SK-N-SH treated with all-trans-retinoic acid at 6 μM for 48 hours (cell line): ENCODE results near the gene FBXO42.
A peak's percentile ranks its signal among the peaks of the same experiment; 100 is the strongest.

Experiments
- ATAC-seq: fragments of 200-7000 bp; cut with Tn5 transposase; 3 replicates; pipeline ENCODE4 v1.9.1; 2020; ENCODE audit warnings: mild to moderate bottlenecking, moderate library complexity
- BACH2 ChIP-seq: fragments of 250-450 bp; sonication (Bioruptor Pico); IDR thresholded peaks from 2 replicates; pipeline ENCODE4 v1.9.0; 2021; ENCODE audit warnings: mild to moderate bottlenecking, borderline replicate concordance
- CSRNP3 ChIP-seq: fragments of 250-450 bp; sonication (Bioruptor Pico); IDR thresholded peaks from 2 replicates; pipeline ENCODE4 v1.5.1; 2021; ENCODE audit warnings: mild to moderate bottlenecking, moderate library complexity
- ESRRG ChIP-seq: fragments of 250-450 bp; sonication (Bioruptor Pico); IDR thresholded peaks from 2 replicates; pipeline ENCODE4 v1.6.1; 2021; ENCODE audit warnings: mild to moderate bottlenecking
- GLIS3 ChIP-seq: fragments of 250-450 bp; sonication (Bioruptor Pico); IDR thresholded peaks from 2 replicates; pipeline ENCODE4 v1.5.0; 2020; ENCODE audit warnings: mild to moderate bottlenecking, moderate library complexity
- ISL1 ChIP-seq: fragments of 250-450 bp; sonication (Bioruptor Pico); IDR thresholded peaks from 2 replicates; pipeline ENCODE4 v2.1.2; 2022; ENCODE audit warnings: mild to moderate bottlenecking, moderate library complexity
- OSR1 ChIP-seq: fragments of 250-450 bp; sonication (Bioruptor Pico); IDR thresholded peaks from 2 replicates; pipeline ENCODE4 v1.8.0; 2022; ENCODE audit warnings: moderate library complexity, mild to moderate bottlenecking, inconsistent platforms
- PATZ1 ChIP-seq: fragments of 250-450 bp; sonication (Bioruptor Pico); IDR thresholded peaks from 2 replicates; pipeline ENCODE4 v1.8.0; 2020; ENCODE audit warnings: mild to moderate bottlenecking, moderate library complexity, borderline replicate concordance
- PPARA ChIP-seq: fragments of 250-450 bp; sonication (Bioruptor Pico); IDR thresholded peaks from 2 replicates; pipeline ENCODE4 v1.5.0; 2020; ENCODE audit warnings: mild to moderate bottlenecking, borderline replicate concordance
- RARB ChIP-seq: fragments of 250-450 bp; sonication (Bioruptor Pico); IDR thresholded peaks from 2 replicates; pipeline ENCODE4 v1.8.0; 2021; ENCODE audit warnings: mild to moderate bottlenecking, moderate library complexity
- SNAI2 ChIP-seq: fragments of 250-450 bp; sonication (Bioruptor Pico); IDR thresholded peaks from 2 replicates; pipeline ENCODE4 v1.5.0; 2020; ENCODE audit warnings: mild to moderate bottlenecking, moderate library complexity
- TOX ChIP-seq: fragments of 250-450 bp; sonication (Bioruptor Pico); IDR thresholded peaks from 2 replicates; pipeline ENCODE4 v1.8.0; 2021; ENCODE audit warnings: mild to moderate bottlenecking, moderate library complexity, borderline replicate concordance
- TSHZ2 ChIP-seq: fragments of 250-450 bp; sonication (Bioruptor Pico); IDR thresholded peaks from 2 replicates; pipeline ENCODE4 v1.5.0; 2020; ENCODE audit warnings: mild to moderate bottlenecking, moderate library complexity
- ZC3H10 ChIP-seq: fragments of 250-450 bp; sonication (Bioruptor Pico); IDR thresholded peaks from 2 replicates; pipeline ENCODE4 v1.5.1; 2021; ENCODE audit warnings: mild to moderate bottlenecking, moderate library complexity
- ZFP3 ChIP-seq: fragments of 250-450 bp; sonication (Bioruptor Pico); IDR thresholded peaks from 2 replicates; pipeline ENCODE4 v1.5.0; 2020; ENCODE audit warnings: mild to moderate bottlenecking, moderate library complexity
- ZNF565 ChIP-seq: fragments of 450-650 bp; formaldehyde crosslinking; conservative IDR thresholded peaks from 2 replicates; pipeline ENCODE4 v1.5.0; 2020; ENCODE audit warnings: low read depth, mild to moderate bottlenecking, moderate library complexity
- ZNF8 ChIP-seq: fragments of 450-650 bp; formaldehyde crosslinking; IDR thresholded peaks from 2 replicates; pipeline ENCODE4 v1.5.0; 2020; ENCODE audit warnings: mild to moderate bottlenecking, moderate library complexity

Gene FBXO42

GRCh38 chr1:16244650-16245285 lies 107.5 kb downstream of the FBXO42 start (continued):
- TF ChIP-seq CSRNP3 (CRISPR knock-in tag): no peak
- no peak for TF ChIP-seq ISL1 (CRISPR knock-in tag)
- no peak for TF ChIP-seq GLIS3 (CRISPR knock-in tag)
- TF ChIP-seq ZFP3: no peak
- no peak for TF ChIP-seq PPARA (CRISPR knock-in tag)
- TF ChIP-seq ESRRG (CRISPR knock-in tag): no peak

- ATAC-seq: peak; percentile 83
- TF ChIP-seq BACH2 (CRISPR knock-in tag): no peak
- no peak for TF ChIP-seq ZNF565 (CRISPR knock-in tag)
- TF ChIP-seq CSRNP3 (CRISPR knock-in tag): no peak
- TF ChIP-seq OSR1 (CRISPR knock-in tag): no peak
- no peak for TF ChIP-seq ESRRG (CRISPR knock-in tag)
- no peak for TF ChIP-seq GLIS3 (CRISPR knock-in tag)
- no peak for TF ChIP-seq ZNF8 (CRISPR knock-in tag)
- TF ChIP-seq TOX: no peak
- TF ChIP-seq PATZ1 (CRISPR knock-in tag): no peak
- no peak for TF ChIP-seq ZFP3
- TF ChIP-seq TSHZ2 (CRISPR knock-in tag): no peak
- no peak for TF ChIP-seq RARB (CRISPR knock-in tag)
- TF ChIP-seq SNAI2 (CRISPR knock-in tag): no peak
- no peak for TF ChIP-seq PPARA (CRISPR knock-in tag)
Observed at GRCh38 chr1:16243936-16244649, 108.2 kb downstream of the FBXO42 start.

GRCh38 chr1:16243215-16243610 lies 109.1 kb downstream of the FBXO42 start:
- TF ChIP-seq ISL1 (CRISPR knock-in tag) (no peak), ZC3H10 (CRISPR knock-in tag) (no peak), TSHZ2 (CRISPR knock-in tag) (no peak)
- no peak for ATAC-seq
